ENCODE results near the gene C2CD2L.

Gene C2CD2L

GRCh38 chr11:119088406-119088805 is 18.7 kb upstream of the C2CD2L start:
- Mint-ChIP-seq H3K4me1 (ENCODE audit: low read depth) (peaks cover 46% of the 10 kb centered on the region), H3K27ac (no peak overlapping the region), H3K9me3 (no peaks in the 10 kb centered on the region), H3K27me3 (no peaks in the 10 kb centered on the region), H3K4me3 (no peak overlapping the region), H3K36me3 (ENCODE audit: low read depth) (peaks cover 69% of the 10 kb centered on the region)
- DNase-seq, result no peak

GRCh38 chr11:119089319-119089718 is 17.8 kb upstream of the C2CD2L start:
- Mint-ChIP-seq H3K4me3 (no peak overlapping the region), H3K27ac (no peak overlapping the region), H3K36me3 (ENCODE audit: low read depth) (peaks cover 79% of the 10 kb centered on the region), H3K27me3 (no peaks in the 10 kb centered on the region), H3K9me3 (no peaks in the 10 kb centered on the region), H3K4me1 (ENCODE audit: low read depth) (peaks cover 48% of the 10 kb centered on the region)
- no peak for DNase-seq

- Mint-ChIP-seq H3K27ac (peak overlapping the region; percentile 93), H3K4me3 (no peak overlapping the region), H3K9me3 (no peaks in the 10 kb centered on the region), H3K36me3 (ENCODE audit: low read depth) (peaks cover 82% of the 10 kb centered on the region), H3K27me3 (peaks cover 3% of the 10 kb centered on the region), H3K4me1 (ENCODE audit: low read depth) (peaks cover 43% of the 10 kb centered on the region)
- no peak for DNase-seq
Observed at GRCh38 chr11:119091178-119091577, 16.0 kb upstream of the C2CD2L start.

- Mint-ChIP-seq H3K4me3 (peak overlapping the region; percentile 93), H3K27ac (peak overlapping the region; percentile 93), H3K27me3 (peaks cover 3% of the 10 kb centered on the region), H3K36me3 (ENCODE audit: low read depth) (peaks cover 91% of the 10 kb centered on the region), H3K9me3 (no peaks in the 10 kb centered on the region), H3K4me1 (ENCODE audit: low read depth) (peaks cover 45% of the 10 kb centered on the region)
- no peak for DNase-seq
Observed at GRCh38 chr11:119091966-119092879, 14.9 kb upstream of the C2CD2L start.

GRCh38 chr11:119092880-119093842 is 14.0 kb upstream of the C2CD2L start:
- Mint-ChIP-seq H3K36me3 (ENCODE audit: low read depth) (peaks cover 92% of the 10 kb centered on the region), H3K27me3 (peaks cover 3% of the 10 kb centered on the region), H3K9me3 (no peaks in the 10 kb centered on the region), H3K4me3 (peak overlapping the region; percentile 93), H3K4me1 (ENCODE audit: low read depth) (peaks cover 39% of the 10 kb centered on the region), H3K27ac (peak overlapping the region; percentile 93)
- no peak for DNase-seq

- H3K36me3 Mint-ChIP-seq (ENCODE audit: low read depth), result peaks cover 94% of the 10 kb centered on the region
Observed at GRCh38 chr11:119093942-119094815, 13.0 kb upstream of the C2CD2L start.

GRCh38 chr11:119094816-119095065 is 12.4 kb upstream of the C2CD2L start:
- DNase-seq, result no peak
- Mint-ChIP-seq H3K27ac (peak overlapping the region; percentile 97), H3K4me1 (ENCODE audit: low read depth) (peaks cover 45% of the 10 kb centered on the region), H3K27me3 (peaks cover 3% of the 10 kb centered on the region), H3K9me3 (no peaks in the 10 kb centered on the region), H3K36me3 (ENCODE audit: low read depth) (peaks cover 95% of the 10 kb centered on the region), H3K4me3 (peak overlapping the region; percentile 93)

More at GRCh38 chr11:119093942-119094815, 13.0 kb upstream of the C2CD2L start:
- Mint-ChIP-seq H3K27ac (peak overlapping the region; percentile 97), H3K9me3 (no peaks in the 10 kb centered on the region), H3K4me3 (peak overlapping the region; percentile 93), H3K27me3 (peaks cover 3% of the 10 kb centered on the region), H3K4me1 (ENCODE audit: low read depth) (peaks cover 43% of the 10 kb centered on the region)
- peak; percentile 74 for DNase-seq

GRCh38 chr11:119095066-119095880 is 11.9 kb upstream of the C2CD2L start:
- Mint-ChIP-seq H3K27me3 (peaks cover 3% of the 10 kb centered on the region), H3K4me1 (ENCODE audit: low read depth) (peaks cover 50% of the 10 kb centered on the region), H3K4me3 (peak overlapping the region; percentile 93), H3K27ac (peak overlapping the region; percentile 97), H3K9me3 (no peaks in the 10 kb centered on the region), H3K36me3 (ENCODE audit: low read depth) (peaks cover 95% of the 10 kb centered on the region)
- DNase-seq, result peak; percentile 99

- no peak for DNase-seq
- Mint-ChIP-seq H3K27ac (peak overlapping the region; percentile 99), H3K4me3 (peak overlapping the region; percentile 88), H3K27me3 (peaks cover 3% of the 10 kb centered on the region), H3K4me1 (ENCODE audit: low read depth) (peaks cover 43% of the 10 kb centered on the region), H3K36me3 (ENCODE audit: low read depth) (peaks cover 71% of the 10 kb centered on the region), H3K9me3 (no peaks in the 10 kb centered on the region)
Observed at GRCh38 chr11:119099711-119100110, 7.4 kb upstream of the C2CD2L start.

GRCh38 chr11:119100246-119100970 is 6.7 kb upstream of the C2CD2L start:
- peak overlapping the region; percentile 88 for H3K4me3 Mint-ChIP-seq
- DNase-seq, result no peak
- peaks cover 64% of the 10 kb centered on the region for H3K36me3 Mint-ChIP-seq (ENCODE audit: low read depth)
- H3K9me3 Mint-ChIP-seq, result no peaks in the 10 kb centered on the region
- H3K4me1 Mint-ChIP-seq (ENCODE audit: low read depth), result peaks cover 46% of the 10 kb centered on the region
- peaks cover 1% of the 10 kb centered on the region for H3K27me3 Mint-ChIP-seq
- H3K27ac Mint-ChIP-seq, result peak overlapping the region; percentile 99

- H3K27ac Mint-ChIP-seq, result peak overlapping the region; percentile 99
- H3K4me1 Mint-ChIP-seq (ENCODE audit: low read depth), result peaks cover 43% of the 10 kb centered on the region
- H3K4me3 Mint-ChIP-seq, result peak overlapping the region; percentile 88
- peaks cover 57% of the 10 kb centered on the region for H3K36me3 Mint-ChIP-seq (ENCODE audit: low read depth)
- no peaks in the 10 kb centered on the region for H3K27me3 Mint-ChIP-seq
- DNase-seq, result no peak
- H3K9me3 Mint-ChIP-seq, result no peaks in the 10 kb centered on the region
Observed at GRCh38 chr11:119100994-119101758, 6.0 kb upstream of the C2CD2L start.

GRCh38 chr11:119101759-119102423 is 5.3 kb upstream of the C2CD2L start, which contains the start of gene DPAGT1:
TSS of gene DPAGT1 (minus strand) at chr11:119101853. CDS start at chr11:119101655, 198 bp downstream.
- peaks cover 52% of the 10 kb centered on the region for H3K36me3 Mint-ChIP-seq (ENCODE audit: low read depth)
- H3K27ac Mint-ChIP-seq, result peak within 1 kb of the TSS; percentile 99
- H3K4me1 Mint-ChIP-seq (ENCODE audit: low read depth), result peaks cover 45% of the 10 kb centered on the region

More at GRCh38 chr11:119101759-119102423, 5.3 kb upstream of the C2CD2L start, which contains the start of gene DPAGT1:
- DNase-seq, result peak; percentile 89
- Mint-ChIP-seq H3K9me3 (no peaks in the 10 kb centered on the region), H3K4me3 (peak within 1 kb of the TSS; percentile 88), H3K27me3 (no peaks in the 10 kb centered on the region)

Measured in activated T-cell treated with anti-CD3 and anti-CD28 coated beads, Interleukin-2, amount 50 U/mL, for 24 hours (primary cell).